ENCODE measurements around the gene HSPBP1. TPM values are rescaled to one million over a fixed set of nuclear protein-coding genes. Genes with fewer than 3 reads are reported as not detected.

Gene HSPBP1
- total and polyA plus RNA-seq, 9 of the 15 experiments (the other 6 are each of a cell fraction or from before 2014, with no cell fraction given), result 0.83 to 81.3 (median 21.8) TPM

DNA sequence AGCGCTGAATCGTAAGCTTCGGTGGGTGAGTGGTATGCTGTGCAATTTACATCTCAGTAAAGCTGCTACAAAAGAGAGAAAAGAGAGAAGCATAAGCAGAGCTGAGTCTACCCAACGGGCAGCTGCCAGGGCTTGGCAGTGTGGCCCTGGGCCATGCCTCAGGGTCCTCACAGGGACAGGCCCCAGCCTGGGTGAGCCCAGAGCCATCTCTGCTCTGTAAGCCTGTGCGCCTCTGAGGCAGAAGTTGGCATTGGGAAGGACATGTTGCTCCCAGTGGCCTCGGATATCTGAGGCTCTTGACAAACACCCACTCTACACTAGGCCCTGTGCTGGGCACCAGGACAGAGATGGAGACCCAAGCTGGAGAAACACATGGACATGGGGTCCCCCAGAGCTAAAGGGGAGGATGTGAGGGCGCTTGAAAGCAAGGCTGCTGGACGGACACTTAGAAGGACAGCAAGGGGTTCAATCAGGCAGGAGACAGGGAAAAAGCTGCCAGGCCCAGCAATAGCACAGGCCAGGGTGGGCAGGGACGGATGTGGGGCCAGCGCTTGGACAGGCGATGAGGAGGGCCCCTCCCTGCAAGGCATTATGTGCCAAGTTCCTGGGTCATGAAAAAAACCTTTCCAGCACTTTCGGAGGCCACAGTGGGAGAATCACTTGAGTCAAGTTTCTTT lies 35.8 kb downstream of the HSPBP1 start (continued):
- TF ChIP-seq ATF4 (CRISPR knock-in tag; IDR thresholded peaks at IDR 0.05), result no peak

DNA sequence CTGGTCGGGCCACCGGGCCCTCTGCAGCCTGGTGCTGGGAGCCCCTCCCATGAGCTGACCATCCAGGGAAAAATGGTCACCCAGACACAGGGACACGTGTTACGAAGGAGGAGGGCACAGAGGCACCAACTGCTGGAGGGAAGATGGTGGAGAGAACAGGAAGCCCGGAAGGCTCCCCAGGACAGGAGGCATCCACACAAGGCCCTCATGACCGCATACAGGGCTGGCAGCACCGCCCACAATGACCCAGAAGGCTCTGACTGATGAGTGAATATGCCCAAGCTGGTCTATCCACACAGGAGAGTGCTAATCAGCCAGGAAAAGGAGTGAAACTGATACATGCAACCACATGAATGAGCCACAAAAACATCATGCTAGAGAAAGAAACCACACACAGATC lies 37.4 kb downstream of the HSPBP1 start:
- no TSS peak for BruUV-seq (replicated peaks)
- intact Hi-C loops (cut with micrococcal nuclease), result no loop called here
- Histone ChIP-seq H3K9ac (ENCODE audit: insufficient read depth in 1 of 2, low read depth in 2 of 2, low read length in 2 of 2) (peak overlapping the region in 1 of 2 experiments; percentile 26; a peak in 1 of 4 replicates), H3K4me3 (no peak overlapping the region), H3K79me2 (ENCODE audit: control insufficient read depth, insufficient read depth, low read length) (peaks cover 5% of the 10 kb centered on the region), H3K4me1 (replicated peaks in 1 of 2; ENCODE audit: control insufficient read depth in 2 of 2, insufficient read depth in 2 of 2, low read length in 2 of 2) (peaks cover under 1 to 21% of the 10 kb centered on the region in 2 experiments; a peak in 4 of 5 replicates), H3K27ac (ENCODE audit: extremely low read depth, low read depth, low read length) (no peak overlapping the region), H4K20me1 (replicated peaks; ENCODE audit: control insufficient read depth, insufficient read depth, low read length) (peaks cover 15% of the 10 kb centered on the region; the same call in 1 of the 2 replicates), H3K4me2 (ENCODE audit: insufficient read depth, low read length) (no peak overlapping the region), H3K27me3 (ENCODE audit: control insufficient read depth in 2 of 2, insufficient read depth in 2 of 2, low read length in 2 of 2) (no peaks in the 10 kb centered on the region; a peak in 1 of 5 replicates), H2AFZ (ENCODE audit: low read depth, low read length) (no peak overlapping the region), H3K9me1 (ENCODE audit: control insufficient read depth, insufficient read depth, low read length) (no peaks in the 10 kb centered on the region), H3K36me3 (ENCODE audit: control insufficient read depth, insufficient read depth, low read length) (peaks cover 95% of the 10 kb centered on the region), H3K9me3 (replicated peaks; ENCODE audit: control insufficient read depth, insufficient read depth, low read depth, low read length) (no peaks in the 10 kb centered on the region)
- in situ Hi-C loops (cut with MboI), result no loop called here
- ChIA-PET CTCF (ENCODE audit: low intra/inter-chr PET ratio) (no interaction called here), POLR2A (interaction anchor here (0.8 kb wide), 1 partner anchor 10 kb away, joined by 3 read pairs; no protein-coding TSS in a partner anchor)
- no peak for DNase-seq (ENCODE audit: extremely low read depth in 1 of 4, low spot score in 3 of 4)
- no peak for FAIRE-seq
- no peak for ATAC-seq
- 92% methylated on average over 6 of the region's 7 CpGs for whole genome bisulfite sequencing (ENCODE audit: insufficient coverage, low coverage, missing lambda C conversion rate)
- TF ChIP-seq ILF3 (IDR thresholded peaks at IDR 0.05; ENCODE audit: borderline replicate concordance), result no peak
- no peak for TF ChIP-seq CSDE1 (IDR thresholded peaks at IDR 0.05)
- TF ChIP-seq E2F8 (IDR thresholded peaks at IDR 0.05; ENCODE audit: low read depth, partially characterized antibody), result no peak
- no peak for TF ChIP-seq MTA2 (IDR thresholded peaks at IDR 0.05; ENCODE audit: low read depth)
- TF ChIP-seq HNRNPUL1 (IDR thresholded peaks at IDR 0.05; ENCODE audit: low read length), result no peak
- TF ChIP-seq CREB1 (IDR thresholded peaks at IDR 0.05), result no peak
- TF ChIP-seq CREB1 (CRISPR knock-in tag; IDR thresholded peaks at IDR 0.05), result no peak
- TF ChIP-seq ZEB2 (IDR thresholded peaks at IDR 0.05), result no peak
- no peak for TF ChIP-seq EGR1 (conservative IDR thresholded peaks at IDR 0.05)
- TF ChIP-seq, protein P1, sequence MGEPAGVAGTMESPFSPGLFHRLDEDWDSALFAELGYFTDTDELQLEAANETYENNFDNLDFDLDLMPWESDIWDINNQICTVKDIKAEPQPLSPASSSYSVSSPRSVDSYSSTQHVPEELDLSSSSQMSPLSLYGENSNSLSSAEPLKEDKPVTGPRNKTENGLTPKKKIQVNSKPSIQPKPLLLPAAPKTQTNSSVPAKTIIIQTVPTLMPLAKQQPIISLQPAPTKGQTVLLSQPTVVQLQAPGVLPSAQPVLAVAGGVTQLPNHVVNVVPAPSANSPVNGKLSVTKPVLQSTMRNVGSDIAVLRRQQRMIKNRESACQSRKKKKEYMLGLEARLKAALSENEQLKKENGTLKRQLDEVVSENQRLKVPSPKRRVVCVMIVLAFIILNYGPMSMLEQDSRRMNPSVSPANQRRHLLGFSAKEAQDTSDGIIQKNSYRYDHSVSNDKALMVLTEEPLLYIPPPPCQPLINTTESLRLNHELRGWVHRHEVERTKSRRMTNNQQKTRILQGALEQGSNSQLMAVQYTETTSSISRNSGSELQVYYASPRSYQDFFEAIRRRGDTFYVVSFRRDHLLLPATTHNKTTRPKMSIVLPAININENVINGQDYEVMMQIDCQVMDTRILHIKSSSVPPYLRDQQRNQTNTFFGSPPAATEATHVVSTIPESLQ (CRISPR knock-in tag; IDR thresholded peaks at IDR 0.05), result no peak
